GM23338 (cell line): ENCODE results near the gene EHBP1L1.

Experiments used
- CREB1 ChIP-seq: fragments of 250-450 bp; sonication (Bioruptor Pico); IDR thresholded peaks from 2 replicates; pipeline ENCODE4 v1.5.0; 2020; ENCODE audit warnings: low read depth, mild to moderate bottlenecking, moderate library complexity
- CTCF ChIP-seq, 2 experiments: fragments of 200-600 bp in 1 of 2; sonication (generic) in 1 of 2; conservative IDR thresholded peaks; 2 replicates each; pipeline versions ENCODE4 v1.5.1 to v1.6.1; 2016 to 2017; ENCODE audit warnings: antibody characterized with exemption in 2 of 2, low read depth in 2 of 2, mild to moderate bottlenecking in 2 of 2, moderate library complexity in 1 of 2
- EZH2 ChIP-seq: fragments of 200-600 bp; sonication (generic); IDR thresholded peaks from one replicate; pipeline ENCODE4 v1.8.0; 2017; ENCODE audit warnings: antibody characterized with exemption, mild to moderate bottlenecking, low read depth; ENCODE audit not compliant: unreplicated experiment
- JUNB ChIP-seq: IDR thresholded peaks from one replicate; pipeline ENCODE4 v1.6.1; 2016; ENCODE audit warnings: antibody characterized with exemption; ENCODE audit not compliant: unreplicated experiment
- POLR2AphosphoS5 ChIP-seq: IDR thresholded peaks from 2 replicates; pipeline ENCODE4 v1.6.1; 2016; ENCODE audit warnings: antibody characterized with exemption, low read depth
- STAT1 ChIP-seq: IDR thresholded peaks from one replicate; pipeline ENCODE4 v1.6.1; 2016; ENCODE audit warnings: antibody characterized with exemption; ENCODE audit not compliant: unreplicated experiment

GRCh38 chr11:65606876-65607613 is 31.2 kb downstream of the EHBP1L1 start:
- no peak for TF ChIP-seq CTCF (conservative IDR thresholded peaks at IDR 0.05; ENCODE audit: low read depth in 2 of 2)
- TF ChIP-seq EZH2: no peak
- no peak for TF ChIP-seq JUNB
- TF ChIP-seq CREB1 (CRISPR knock-in tag): peak; percentile 70
- no peak for TF ChIP-seq STAT1
- peak; percentile 62; the same call in 1 of the 2 replicates for TF ChIP-seq POLR2AphosphoS5
